Stimulated activated CD8-positive, alpha-beta memory T cell treated with anti-CD3 and anti-CD28 coated beads, Interleukin-15, amount 100 ng/mL, for 24 hours (primary cell): ENCODE measurements around the gene ARVCF.
A peak's percentile ranks its signal among the peaks of the same experiment; 100 is the strongest.

Experiments
- DNase-seq: peaks from one replicate; pipeline ENCODE4 v3.0.0-alpha.2; 2020; ENCODE audit warnings: low read depth

ARVCF gene

GRCh38 chr22:19986410-19987341 is 29.9 kb downstream of the ARVCF start:
- peak; percentile 37 for DNase-seq

- DNase-seq = no peak
Measured at GRCh38 chr22:19986011-19986409, 30.6 kb downstream of the ARVCF start.

GRCh38 chr22:19984851-19985811 is 31.5 kb downstream of the ARVCF start:
- no peak for DNase-seq

GRCh38 chr22:19984201-19984753 is 32.3 kb downstream of the ARVCF start:
- no peak for DNase-seq

- DNase-seq = no peak
Measured at GRCh38 chr22:19983741-19984140, 32.9 kb downstream of the ARVCF start.

GRCh38 chr22:19982991-19983578 is 33.5 kb downstream of the ARVCF start:
- no peak for DNase-seq

- no peak for DNase-seq
Measured at GRCh38 chr22:19981961-19982920, 34.4 kb downstream of the ARVCF start.

GRCh38 chr22:19981171-19981960 is 35.3 kb downstream of the ARVCF start:
- DNase-seq = no peak

GRCh38 chr22:19980766-19981165 is 35.9 kb downstream of the ARVCF start:
- DNase-seq = no peak

GRCh38 chr22:19979712-19980493 is 36.7 kb downstream of the ARVCF start:
- DNase-seq = no peak

- no peak for DNase-seq
Measured at GRCh38 chr22:19978748-19979147, 37.9 kb downstream of the ARVCF start.

GRCh38 chr22:19977296-19978243 is 39.1 kb downstream of the ARVCF start:
- no peak for DNase-seq

- no peak for DNase-seq
Measured at GRCh38 chr22:19976671-19977070, 40.0 kb downstream of the ARVCF start.

- DNase-seq = no peak
Measured at GRCh38 chr22:19975707-19976035, 41.0 kb downstream of the ARVCF start.

GRCh38 chr22:19974935-19975706 is 41.5 kb downstream of the ARVCF start:
- DNase-seq = no peak

GRCh38 chr22:19974268-19974861 is 42.3 kb downstream of the ARVCF start:
- no peak for DNase-seq
